GOT3 (cell line): ENCODE results near the gene PERP.
"Not testable (repeated sequence)": the region's sequence is repeated elsewhere in the genome, so short reads cannot be mapped to it uniquely, and the experiment has no call there.

Experiments
- DNase-seq: peaks from one replicate; lab custom pipeline; 2025; ENCODE audit warnings: mixed read lengths; lab: John Stamatoyannopoulos, UW

Gene PERP

GRCh38 chr6:138107078-138107751, at the start of gene PERP:
Gene PERP, minus strand, starts transcription at chr6:138107419. Its CDS starts 79 bp downstream, at chr6:138107340.
- DNase-seq, result peak; percentile 15

- DNase-seq, result no peak
Measured at GRCh38 chr6:138155443-138155842, 48.2 kb upstream of the PERP start.

- DNase-seq, result no peak
Measured at GRCh38 chr6:138146544-138146943, 39.3 kb upstream of the PERP start.

GRCh38 chr6:138145402-138145801, 38.2 kb upstream of the PERP start:
- no peak for DNase-seq

- DNase-seq, result no peak
Measured at GRCh38 chr6:138142806-138143205, 35.6 kb upstream of the PERP start.

GRCh38 chr6:138129190-138129589, 22.0 kb upstream of the PERP start:
- DNase-seq, result no peak

- no peak for DNase-seq
Measured at GRCh38 chr6:138128096-138128495, 20.9 kb upstream of the PERP start.

GRCh38 chr6:138124096-138124495, 16.9 kb upstream of the PERP start:
- DNase-seq, result no peak

- DNase-seq, result no peak
Measured at GRCh38 chr6:138119976-138120375, 12.8 kb upstream of the PERP start.

GRCh38 chr6:138119229-138119628, 12.0 kb upstream of the PERP start:
- not testable (repeated sequence) for DNase-seq

- DNase-seq, result no peak
Measured at GRCh38 chr6:138117376-138117914, 10.2 kb upstream of the PERP start.

GRCh38 chr6:138116661-138116999, 9.4 kb upstream of the PERP start:
- no peak for DNase-seq

- DNase-seq, result no peak
Measured at GRCh38 chr6:138115877-138116660, 8.8 kb upstream of the PERP start.

GRCh38 chr6:138115201-138115600, 8.0 kb upstream of the PERP start:
- DNase-seq, result no peak

- no peak for DNase-seq
Measured at GRCh38 chr6:138113588-138114210, 6.5 kb upstream of the PERP start.

- DNase-seq, result no peak
Measured at GRCh38 chr6:138110229-138110628, 3.0 kb upstream of the PERP start.

- DNase-seq, result no peak
Measured at GRCh38 chr6:138109042-138109997, 2.1 kb upstream of the PERP start.

- DNase-seq, result no peak
Measured at GRCh38 chr6:138107752-138108592, 753 bp upstream of the PERP start.

- no peak for DNase-seq
Measured at GRCh38 chr6:138106665-138107077, 548 bp downstream of the PERP start.

GRCh38 chr6:138105880-138106664, 1.1 kb downstream of the PERP start:
- DNase-seq, result no peak
